ENCODE results near the gene ZNF362.

Gene ZNF362

DNA sequence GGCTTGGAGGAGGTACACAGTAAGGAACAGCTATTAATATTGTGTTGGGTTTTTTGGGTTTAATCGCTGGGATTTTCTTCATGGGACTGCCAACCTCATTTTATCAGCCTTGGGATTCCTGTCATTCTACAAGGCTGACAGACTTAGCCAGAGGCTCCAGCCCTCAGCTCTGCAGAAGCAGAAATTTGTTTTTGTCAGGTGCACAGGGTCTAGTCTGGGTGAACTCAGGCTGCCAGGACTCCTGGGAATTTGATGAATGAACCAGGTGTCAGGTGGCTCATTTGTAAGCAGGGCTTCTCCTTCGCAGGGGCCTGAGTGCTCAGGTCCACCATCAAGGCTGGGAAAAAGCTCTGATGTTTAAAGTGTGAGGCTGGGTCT is 11.5 kb upstream of the ZNF362 start:
- H3K4me3 ChIP-seq (ENCODE audit: low read depth, low read length), result no peak overlapping the region
- TF ChIP-seq CTCF (IDR thresholded peaks at IDR 0.05; ENCODE audit: borderline replicate concordance, insufficient read depth, low read depth, low read length), result no peak

DNA sequence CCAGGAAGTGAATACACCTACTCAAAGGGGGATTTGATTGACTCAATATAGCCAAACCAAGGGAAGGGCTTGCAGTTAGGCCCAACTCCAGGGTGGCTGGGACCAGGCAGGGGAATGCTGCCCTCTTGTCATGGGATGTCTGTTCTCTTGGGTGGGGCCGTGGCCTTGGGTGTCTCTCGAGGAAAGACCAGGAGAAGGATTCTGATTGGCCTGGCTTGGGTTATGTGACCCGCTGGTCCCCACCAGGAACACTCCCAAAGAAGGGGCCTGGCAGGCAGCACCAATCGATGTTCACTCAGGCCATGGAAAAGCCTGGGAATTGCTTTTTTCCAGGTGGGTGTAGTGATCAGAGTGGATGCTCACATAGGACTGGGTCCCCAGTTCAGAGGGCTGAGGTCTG is 10.1 kb upstream of the ZNF362 start:
- no peak overlapping the region for H3K4me3 ChIP-seq (ENCODE audit: low read depth, low read length)
- no peak for TF ChIP-seq CTCF (IDR thresholded peaks at IDR 0.05; ENCODE audit: borderline replicate concordance, insufficient read depth, low read depth, low read length)

DNA sequence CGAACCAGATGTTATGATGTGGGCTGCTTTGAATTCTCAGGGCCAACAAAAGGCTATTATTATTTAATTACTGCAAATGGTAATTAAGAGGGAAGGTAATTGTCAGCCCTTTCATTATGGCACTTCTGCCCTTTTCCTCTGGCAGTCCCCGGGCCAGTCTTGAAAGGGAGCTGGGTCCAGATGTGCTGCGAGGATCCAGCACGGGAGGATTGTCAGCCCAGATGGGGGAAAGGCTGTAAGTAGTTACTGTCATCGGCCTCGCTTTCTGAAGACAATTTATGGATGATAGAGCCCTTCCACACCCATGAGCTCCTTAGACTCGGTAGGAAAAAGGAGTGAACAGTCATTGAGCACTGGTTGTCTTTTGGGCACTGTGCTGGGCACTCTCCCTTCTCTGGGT is 8.7 kb upstream of the ZNF362 start:
- no peak overlapping the region for H3K4me3 ChIP-seq (ENCODE audit: low read depth, low read length)
- TF ChIP-seq CTCF (IDR thresholded peaks at IDR 0.05; ENCODE audit: borderline replicate concordance, insufficient read depth, low read depth, low read length), result no peak

DNA sequence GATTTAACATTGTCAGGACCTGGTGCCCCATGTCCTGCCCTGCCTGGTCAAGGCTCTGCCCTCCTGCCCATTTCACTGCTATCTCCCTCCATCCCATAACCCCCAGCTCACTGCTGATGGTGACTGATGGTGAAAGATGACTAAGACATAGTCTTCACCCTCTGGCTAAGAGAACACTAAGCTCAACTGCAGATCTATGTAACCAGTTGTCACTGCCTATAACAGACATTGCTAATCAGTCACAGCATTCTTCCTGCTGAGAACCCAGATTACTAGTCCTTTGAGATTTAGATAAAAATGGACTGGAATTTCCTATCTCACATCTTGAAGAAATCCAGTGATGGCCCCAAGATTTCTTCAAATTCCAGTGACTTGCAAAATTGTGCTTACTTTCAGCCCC is 8.0 kb upstream of the ZNF362 start:
- TF ChIP-seq CTCF (IDR thresholded peaks at IDR 0.05; ENCODE audit: borderline replicate concordance, insufficient read depth, low read depth, low read length), result no peak
- H3K4me3 ChIP-seq (ENCODE audit: low read depth, low read length), result no peak overlapping the region

DNA sequence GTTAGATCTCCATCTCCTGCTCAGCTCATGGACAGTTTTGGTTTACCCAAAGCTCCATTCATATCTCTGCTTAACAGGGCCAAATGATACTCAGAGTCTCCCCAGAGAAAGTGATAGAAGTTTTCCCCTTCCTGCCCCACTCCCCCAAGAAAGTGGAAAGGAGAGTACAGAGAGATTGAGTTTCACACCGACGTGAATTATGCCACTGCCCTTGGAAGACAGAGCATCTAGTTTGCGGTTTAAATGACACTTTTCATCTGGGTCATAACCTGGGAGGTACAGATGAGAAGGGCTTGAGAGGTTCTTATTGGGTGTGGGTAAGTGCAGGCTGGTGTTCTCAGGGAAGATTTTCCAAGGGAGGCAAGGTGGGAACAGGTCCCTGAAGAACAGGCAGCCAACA is 6.9 kb upstream of the ZNF362 start:
- no peak overlapping the region for H3K4me3 ChIP-seq (ENCODE audit: low read depth, low read length)

DNA sequence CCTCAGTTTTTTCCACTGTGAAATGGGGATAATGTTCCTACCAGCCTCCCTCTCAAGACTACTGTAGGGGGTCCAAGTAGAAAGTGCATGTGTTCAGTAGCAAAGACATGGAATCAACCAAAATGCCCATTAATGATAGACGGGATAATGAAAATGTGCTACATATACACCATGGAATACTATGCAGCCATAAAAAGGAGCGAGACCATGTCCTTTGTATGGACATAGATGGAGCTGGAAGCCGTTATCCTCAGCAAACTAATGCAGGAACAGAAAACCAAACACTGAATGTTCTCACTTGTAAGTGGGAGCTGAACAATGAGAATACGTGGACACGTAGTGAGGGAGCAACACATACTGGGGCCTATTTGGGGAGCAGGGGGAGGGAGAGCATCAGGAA is 6.1 kb upstream of the ZNF362 start:
- no peak overlapping the region for H3K4me3 ChIP-seq (ENCODE audit: low read depth, low read length)
- TF ChIP-seq CTCF (IDR thresholded peaks at IDR 0.05; ENCODE audit: borderline replicate concordance, insufficient read depth, low read depth, low read length), result no peak

More for the DNA sequence above, 6.9 kb upstream of the ZNF362 start:
- TF ChIP-seq CTCF (IDR thresholded peaks at IDR 0.05; ENCODE audit: borderline replicate concordance, insufficient read depth, low read depth, low read length), result no peak

- no peak for TF ChIP-seq CTCF (IDR thresholded peaks at IDR 0.05; ENCODE audit: borderline replicate concordance, insufficient read depth, low read depth, low read length)
Measured at GRCh38 chr1:33250724-33251123, 5.6 kb upstream of the ZNF362 start.

More at GRCh38 chr1:33250724-33251123, 5.6 kb upstream of the ZNF362 start:
- no peak overlapping the region for H3K4me3 ChIP-seq (ENCODE audit: low read depth, low read length)

All from GM12875 (cell line).